Measurements from ENCODE around the gene TRIM14.

- TF ChIP-seq POLR2AphosphoS5 (IDR thresholded peaks at IDR 0.05; ENCODE audit: borderline replicate concordance, low read depth, low read length) (no peak), FOXP2 (optimal IDR thresholded peaks at IDR 0.05; ENCODE audit: control extremely low read depth, extremely low read length, insufficient read depth) (no peak), EZH2 (IDR thresholded peaks at IDR 0.05) (no peak)
Observed at GRCh38 chr9:98086461-98086860, 32.6 kb downstream of the TRIM14 start.
